Kidney epithelial cell (primary cell): Measurements from ENCODE around the gene PI16. TPM values are rescaled to one million over a fixed set of nuclear protein-coding genes. Genes with fewer than 3 reads are reported as not detected.

Experiments
- DNase-seq: peaks from one replicate; pipeline ENCODE4 v3.0.0-alpha.2; 2010; ENCODE audit warnings: low read depth
- H3K27me3 ChIP-seq: 2 replicates; pipeline ENCODE4 v1.6.0; 2011; ENCODE audit warnings: low read length; ENCODE audit not compliant: control insufficient read depth, insufficient read depth
- H3K36me3 ChIP-seq: 2 replicates; pipeline ENCODE4 v1.5.1; 2011; ENCODE audit warnings: low read length; ENCODE audit not compliant: control insufficient read depth, insufficient read depth
- H3K4me3 ChIP-seq: 2 replicates; pipeline ENCODE4 v1.5.1; 2011; ENCODE audit warnings: low read depth, mild to moderate bottlenecking, control low read depth, low read length
- CTCF ChIP-seq: IDR thresholded peaks from 2 replicates; pipeline ENCODE4 v1.5.1; 2011; ENCODE audit warnings: mild to moderate bottlenecking, moderate library complexity, low read length, control low read depth, inconsistent platforms; ENCODE audit not compliant: insufficient read depth, poor library complexity, severe bottlenecking
- total RNA-seq: library from RNA; depleted of rRNA; stranded (reverse); fragments of >200 nt; gene quantifications from 2 replicates; pipeline ENCODE4 v1.2.3, GENCODE V29; 2015

Gene PI16
- total RNA-seq, 1 donor from 2014 or later = not detected

GRCh38 chr6:36968266-36968977 lies 13.9 kb downstream of the PI16 start:
- Histone ChIP-seq H3K4me3 (no peak overlapping the region), H3K36me3 (peaks cover 2% of the 10 kb centered on the region), H3K27me3 (no peaks in the 10 kb centered on the region)
- TF ChIP-seq CTCF = no peak
- DNase-seq = no peak

- Histone ChIP-seq H3K27me3 (no peaks in the 10 kb centered on the region), H3K4me3 (no peak overlapping the region), H3K36me3 (peaks cover 2% of the 10 kb centered on the region)
- no peak for DNase-seq
- TF ChIP-seq CTCF = no peak
Measured at GRCh38 chr6:36969240-36969691, 14.7 kb downstream of the PI16 start.

GRCh38 chr6:36969988-36970891 lies 15.7 kb downstream of the PI16 start:
- TF ChIP-seq CTCF = no peak
- Histone ChIP-seq H3K27me3 (no peaks in the 10 kb centered on the region), H3K36me3 (peaks cover 2% of the 10 kb centered on the region), H3K4me3 (no peak overlapping the region)
- no peak for DNase-seq

- no peaks in the 10 kb centered on the region for H3K27me3 ChIP-seq
- H3K36me3 ChIP-seq = peaks cover 2% of the 10 kb centered on the region
- no peak for TF ChIP-seq CTCF
- no peak overlapping the region for H3K4me3 ChIP-seq
- no peak for DNase-seq
Measured at GRCh38 chr6:36970892-36971842, 16.6 kb downstream of the PI16 start.

GRCh38 chr6:36971921-36972673 lies 17.6 kb downstream of the PI16 start:
- TF ChIP-seq CTCF = no peak
- DNase-seq = no peak
- no peaks in the 10 kb centered on the region for H3K27me3 ChIP-seq
- H3K4me3 ChIP-seq = no peak overlapping the region
- H3K36me3 ChIP-seq = peaks cover 3% of the 10 kb centered on the region
